NCI-H774 (cell line): ENCODE results near the gene NMD3.
"Not testable (repeated sequence)": the region's sequence is repeated elsewhere in the genome, so short reads cannot be mapped to it uniquely, and the experiment has no call there.

ENCODE experiments used
- DNase-seq: peaks from one replicate; lab custom pipeline; 2025; lab: John Stamatoyannopoulos, UW

The NMD3 gene

GRCh38 chr3:161220850-161221753 is at the start of gene NMD3:
Gene NMD3, plus strand, starts transcription at chr3:161221311. Its CDS starts 703 bp downstream, at chr3:161222014.
- DNase-seq: peak; percentile 95

- no peak for DNase-seq
Measured at GRCh38 chr3:161171639-161172552, 49.2 kb upstream of the NMD3 start.

- DNase-seq: no peak
Measured at GRCh38 chr3:161175506-161175905, 45.6 kb upstream of the NMD3 start.

- DNase-seq: no peak
Measured at GRCh38 chr3:161177991-161178390, 43.1 kb upstream of the NMD3 start.

- DNase-seq: not testable (repeated sequence)
Measured at GRCh38 chr3:161181371-161181770, 39.7 kb upstream of the NMD3 start.

- no peak for DNase-seq
Measured at GRCh38 chr3:161187046-161187445, 34.1 kb upstream of the NMD3 start.

- DNase-seq: no peak
Measured at GRCh38 chr3:161197855-161198850, 23.0 kb upstream of the NMD3 start.

- no peak for DNase-seq
Measured at GRCh38 chr3:161199926-161200325, 21.2 kb upstream of the NMD3 start.

GRCh38 chr3:161203485-161204098 is 17.5 kb upstream of the NMD3 start:
- DNase-seq: no peak

GRCh38 chr3:161208931-161209330 is 12.2 kb upstream of the NMD3 start:
- DNase-seq: no peak

- DNase-seq: no peak
Measured at GRCh38 chr3:161212171-161212771, 8.8 kb upstream of the NMD3 start.

GRCh38 chr3:161212906-161213305 is 8.2 kb upstream of the NMD3 start:
- no peak for DNase-seq

- no peak for DNase-seq
Measured at GRCh38 chr3:161213644-161214043, 7.5 kb upstream of the NMD3 start.

GRCh38 chr3:161215185-161215584 is 5.9 kb upstream of the NMD3 start:
- DNase-seq: no peak

- no peak for DNase-seq
Measured at GRCh38 chr3:161217496-161217895, 3.6 kb upstream of the NMD3 start.

GRCh38 chr3:161219495-161219894 is 1.6 kb upstream of the NMD3 start:
- DNase-seq: no peak

- no peak for DNase-seq
Measured at GRCh38 chr3:161221806-161222600, 892 bp downstream of the NMD3 start.

- DNase-seq: no peak
Measured at GRCh38 chr3:161222662-161223061, 1.6 kb downstream of the NMD3 start.

GRCh38 chr3:161224786-161225185 is 3.7 kb downstream of the NMD3 start:
- no peak for DNase-seq
